Stimulated activated CD4-positive, alpha-beta T cell treated with anti-CD3 and anti-CD28 coated beads, TNF-alpha, amount 100 ng/mL, for 1 hour (primary cell): ENCODE results near the gene MAP2K3.

Experiments
- DNase-seq, 3 donors: peaks; one replicate each; pipeline ENCODE4 v3.0.0-alpha.2; 2020; ENCODE audit warnings: low read depth in 3 of 3, low spot score in 1 of 3

MAP2K3 gene

GRCh38 chr17:21284319-21285163 lies at the start of gene MAP2K3:
Gene MAP2K3 (plus strand): TSS chr17:21284711. CDS start chr17:21284921, 210 bp downstream.
- DNase-seq: peak; percentile 90 to 94 (median 90)

- DNase-seq: no peak
Observed at GRCh38 chr17:21235921-21236320, 48.6 kb upstream of the MAP2K3 start.

GRCh38 chr17:21239680-21240368 lies 44.7 kb upstream of the MAP2K3 start:
- no peak for DNase-seq

- DNase-seq: no peak
Observed at GRCh38 chr17:21240369-21241055, 44.0 kb upstream of the MAP2K3 start.

- DNase-seq: no peak
Observed at GRCh38 chr17:21241564-21241963, 42.9 kb upstream of the MAP2K3 start.

- no peak for DNase-seq
Observed at GRCh38 chr17:21242026-21242697, 42.3 kb upstream of the MAP2K3 start.

GRCh38 chr17:21242780-21243515 lies 41.6 kb upstream of the MAP2K3 start:
- no peak for DNase-seq

- DNase-seq: no peak
Observed at GRCh38 chr17:21243516-21244303, 40.8 kb upstream of the MAP2K3 start.

GRCh38 chr17:21245639-21246084 lies 38.8 kb upstream of the MAP2K3 start:
- DNase-seq: no peak

- no peak for DNase-seq
Observed at GRCh38 chr17:21246698-21247097, 37.8 kb upstream of the MAP2K3 start.

GRCh38 chr17:21247552-21248258 lies 36.8 kb upstream of the MAP2K3 start:
- no peak for DNase-seq

- DNase-seq: no peak
Observed at GRCh38 chr17:21248500-21248899, 36.0 kb upstream of the MAP2K3 start.

GRCh38 chr17:21249086-21249795 lies 35.3 kb upstream of the MAP2K3 start:
- DNase-seq: no peak

GRCh38 chr17:21249920-21250703 lies 34.4 kb upstream of the MAP2K3 start:
- DNase-seq: no peak

- no peak for DNase-seq
Observed at GRCh38 chr17:21250854-21251253, 33.7 kb upstream of the MAP2K3 start.

GRCh38 chr17:21251337-21252010 lies 33.0 kb upstream of the MAP2K3 start:
- no peak for DNase-seq

- no peak for DNase-seq
Observed at GRCh38 chr17:21252289-21252795, 32.2 kb upstream of the MAP2K3 start.
